Type B pancreatic cell (in vitro differentiated cells): ENCODE data around the gene SLC35F3. TPM values are rescaled to one million over a fixed set of nuclear protein-coding genes. Genes with fewer than 3 reads are reported as not detected.
"Not testable (repeated sequence)": the region's sequence is repeated elsewhere in the genome, so short reads cannot be mapped to it uniquely, and the experiment has no call there.

Experiments used
- DNase-seq: peaks from one replicate; pipeline ENCODE4 v3.0.0; 2021; ENCODE audit warnings: mixed read lengths; ENCODE audit not compliant: unreplicated experiment; ENCODE audit errors: extremely low spot score
- H3K27ac Mint-ChIP-seq: 2 replicates; pipeline ENCODE4 v1.8.0; 2021; ENCODE audit warnings: mild to moderate bottlenecking, mixed read lengths
- H3K27me3 Mint-ChIP-seq: 2 replicates; pipeline ENCODE4 v1.8.0; 2021; ENCODE audit warnings: mixed read lengths
- H3K36me3 Mint-ChIP-seq: 2 replicates; pipeline ENCODE4 v1.8.0; 2021; ENCODE audit warnings: mixed read lengths
- H3K4me1 Mint-ChIP-seq: one replicate; pipeline ENCODE4 v1.8.0; 2021; ENCODE audit warnings: mixed read lengths; ENCODE audit not compliant: unreplicated experiment
- H3K4me3 Mint-ChIP-seq: 2 replicates; pipeline ENCODE4 v1.8.0; 2021; ENCODE audit warnings: mild to moderate bottlenecking, mixed read lengths
- H3K9me3 Mint-ChIP-seq: 2 replicates; pipeline ENCODE4 v1.8.0; 2021; ENCODE audit warnings: mixed read lengths
- CTCF ChIP-seq: fragments of 200-600 bp; sonication (generic); conservative IDR thresholded peaks from 2 replicates; pipeline ENCODE4 v1.5.0; 2021; ENCODE audit warnings: antibody characterized with exemption, mild to moderate bottlenecking
- total RNA-seq: library from RNA; stranded (reverse); gene quantifications from 2 replicates; pipeline ENCODE4 v1.2.1, GENCODE V29; 2021; ENCODE audit warnings: low replicate concordance

SLC35F3 gene
- total RNA-seq, 1 donor from 2014 or later: 2.1 TPM

DNA sequence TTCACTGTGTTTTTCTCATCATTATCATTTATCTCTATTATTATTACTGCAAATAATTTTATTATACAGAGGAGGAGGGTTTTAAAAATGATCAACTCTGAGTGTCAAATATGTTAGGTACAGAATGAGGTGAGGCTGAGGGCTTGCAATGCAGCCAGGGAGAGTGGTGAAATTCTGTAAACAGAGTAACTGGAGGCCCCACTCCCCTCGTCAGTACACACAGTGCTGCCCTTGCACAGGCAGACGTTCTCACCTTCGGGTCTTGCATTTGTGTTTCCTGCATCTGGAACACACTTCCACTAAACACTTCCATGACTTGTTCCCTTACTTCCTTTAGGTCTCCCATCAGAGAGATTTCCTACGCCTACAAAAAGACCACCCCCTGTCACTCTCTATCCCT is 444.5 kb downstream of the SLC35F3 start:
- no peaks in the 10 kb centered on the region for H3K4me1 Mint-ChIP-seq
- no peaks in the 10 kb centered on the region for H3K36me3 Mint-ChIP-seq
- no peaks in the 10 kb centered on the region for H3K9me3 Mint-ChIP-seq
- H3K27ac Mint-ChIP-seq: no peak overlapping the region
- no peak for DNase-seq
- H3K4me3 Mint-ChIP-seq: no peak overlapping the region
- H3K27me3 Mint-ChIP-seq: peaks cover 16% of the 10 kb centered on the region
- TF ChIP-seq CTCF: no peak

DNA sequence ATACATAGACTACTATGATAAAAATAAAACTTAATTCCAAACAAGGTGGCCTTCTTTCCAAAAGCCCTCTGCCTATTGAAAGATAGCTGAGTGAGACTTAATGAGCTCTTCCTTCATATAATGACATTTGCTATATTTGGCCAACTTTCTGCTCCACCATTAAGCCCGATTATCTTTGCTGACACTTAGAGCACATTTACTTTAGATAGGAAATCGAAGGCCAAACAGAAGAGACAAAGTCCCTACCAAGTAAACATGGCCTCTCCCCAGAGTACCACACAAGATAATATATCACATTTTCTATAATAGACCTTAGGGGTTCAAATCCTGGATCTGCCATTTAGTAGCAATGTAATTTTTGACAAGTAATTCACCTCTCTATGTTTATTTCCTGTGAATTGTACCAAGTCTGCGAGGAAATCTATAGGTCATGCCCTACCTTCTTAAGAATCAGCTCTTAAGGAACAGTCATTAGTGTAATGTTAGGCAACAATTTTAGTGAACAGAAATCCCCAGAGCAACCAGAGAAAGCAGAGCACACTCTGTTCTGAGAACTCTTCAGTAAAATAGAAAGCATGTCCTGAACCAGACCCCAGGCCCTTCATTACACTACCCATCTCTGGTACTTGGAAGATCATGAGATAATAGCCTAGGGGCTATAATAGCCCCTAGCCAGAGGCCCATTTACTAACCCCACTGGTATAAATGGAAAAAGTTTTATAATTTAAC is 451.5 kb downstream of the SLC35F3 start:
- H3K4me3 Mint-ChIP-seq: no peak overlapping the region

DNA sequence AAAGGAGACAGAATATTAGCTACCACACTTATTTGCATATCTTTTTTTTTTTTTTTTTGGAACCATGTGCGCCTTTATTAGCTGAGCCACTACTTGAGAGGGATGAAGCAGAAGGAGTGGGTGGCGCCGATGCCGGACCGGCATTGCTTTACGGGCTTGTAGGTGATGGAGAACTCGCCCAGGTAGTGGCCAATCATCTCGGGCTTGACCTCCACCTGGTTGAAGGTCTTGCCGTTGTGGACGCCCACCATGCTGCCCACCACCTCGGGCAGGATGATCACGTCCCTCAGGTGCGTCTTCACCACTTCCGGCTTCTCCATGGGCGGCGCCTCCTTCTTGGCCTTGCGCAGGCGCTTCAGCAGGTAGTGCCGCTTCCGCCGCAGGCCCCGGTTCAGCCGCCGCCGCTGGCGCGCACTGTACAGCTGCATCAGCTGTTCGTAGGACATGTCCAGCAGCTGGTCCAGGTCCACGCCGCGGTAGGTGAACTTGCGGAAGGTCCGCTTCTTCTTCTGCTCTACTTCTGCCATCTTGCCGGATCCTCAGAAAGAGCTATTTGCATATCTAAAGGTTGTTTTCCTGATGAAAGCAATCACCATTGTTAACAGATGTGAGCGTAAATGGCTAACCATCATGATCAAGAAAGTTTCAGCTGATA is 452.3 kb downstream of the SLC35F3 start:
- H3K9me3 Mint-ChIP-seq, H3K27ac Mint-ChIP-seq, H3K4me1 Mint-ChIP-seq, H3K36me3 Mint-ChIP-seq, DNase-seq, H3K4me3 Mint-ChIP-seq: not testable (repeated sequence)
- H3K27me3 Mint-ChIP-seq: peaks cover 24% of the 10 kb centered on the region

More for the DNA sequence above, 451.5 kb downstream of the SLC35F3 start:
- Mint-ChIP-seq H3K27ac (no peak overlapping the region), H3K9me3 (no peaks in the 10 kb centered on the region), H3K36me3 (no peaks in the 10 kb centered on the region), H3K4me1 (no peaks in the 10 kb centered on the region), H3K27me3 (peaks cover 24% of the 10 kb centered on the region)
- no peak for TF ChIP-seq CTCF
- DNase-seq: no peak

DNA sequence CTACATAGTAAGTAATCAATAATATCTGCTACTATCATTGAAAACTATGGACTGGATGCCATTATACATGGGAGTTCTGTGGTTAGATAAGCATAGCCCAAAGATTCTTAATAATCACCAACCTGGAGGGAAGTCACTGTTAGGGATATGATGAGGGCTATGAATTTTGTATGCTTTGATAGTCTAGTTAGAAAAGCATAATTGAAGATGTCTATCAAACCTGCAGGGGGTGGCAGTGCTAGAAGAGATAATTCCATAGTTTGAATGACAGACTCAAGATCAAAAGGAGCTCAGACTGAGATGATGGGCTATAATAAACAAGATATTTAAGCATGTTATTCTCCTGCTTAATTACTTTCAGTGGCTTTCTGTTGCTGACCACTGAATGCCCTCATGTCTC is 453.4 kb downstream of the SLC35F3 start:
- H3K27ac Mint-ChIP-seq: no peak overlapping the region
- H3K4me3 Mint-ChIP-seq: no peak overlapping the region
- H3K27me3 Mint-ChIP-seq: peaks cover 21% of the 10 kb centered on the region
- H3K9me3 Mint-ChIP-seq: no peaks in the 10 kb centered on the region
- no peaks in the 10 kb centered on the region for H3K36me3 Mint-ChIP-seq
- no peaks in the 10 kb centered on the region for H3K4me1 Mint-ChIP-seq
- no peak for DNase-seq
- no peak for TF ChIP-seq CTCF

DNA sequence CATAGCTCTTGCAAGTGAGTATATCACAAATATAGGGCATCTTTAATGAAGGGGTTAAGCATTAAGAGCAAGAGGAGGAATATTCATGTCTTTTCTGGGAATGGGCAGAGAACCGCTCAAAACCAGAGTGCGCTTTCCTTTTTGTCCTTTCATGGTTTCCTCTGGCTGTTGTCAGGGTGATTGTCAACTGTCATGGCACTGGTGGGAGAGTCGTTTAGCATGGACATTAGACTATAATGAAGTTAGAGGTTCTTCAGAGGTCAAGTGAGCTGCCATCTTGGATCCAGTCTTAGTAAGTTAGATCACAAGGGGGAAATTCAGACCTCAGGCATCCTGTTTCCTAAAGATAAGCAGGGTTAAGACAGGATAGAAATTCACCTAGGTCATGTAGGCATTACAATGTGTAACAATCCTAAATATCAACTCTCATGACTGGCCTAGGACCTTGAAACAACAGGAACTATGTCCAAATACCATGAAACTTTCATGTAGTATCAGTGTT is 456.7 kb downstream of the SLC35F3 start:
- no peaks in the 10 kb centered on the region for H3K36me3 Mint-ChIP-seq
- no peak for DNase-seq
- no peak overlapping the region for H3K4me3 Mint-ChIP-seq
- no peaks in the 10 kb centered on the region for H3K9me3 Mint-ChIP-seq
- no peak overlapping the region for H3K27ac Mint-ChIP-seq
- no peak for TF ChIP-seq CTCF
- peaks cover 18% of the 10 kb centered on the region for H3K27me3 Mint-ChIP-seq
- no peaks in the 10 kb centered on the region for H3K4me1 Mint-ChIP-seq

DNA sequence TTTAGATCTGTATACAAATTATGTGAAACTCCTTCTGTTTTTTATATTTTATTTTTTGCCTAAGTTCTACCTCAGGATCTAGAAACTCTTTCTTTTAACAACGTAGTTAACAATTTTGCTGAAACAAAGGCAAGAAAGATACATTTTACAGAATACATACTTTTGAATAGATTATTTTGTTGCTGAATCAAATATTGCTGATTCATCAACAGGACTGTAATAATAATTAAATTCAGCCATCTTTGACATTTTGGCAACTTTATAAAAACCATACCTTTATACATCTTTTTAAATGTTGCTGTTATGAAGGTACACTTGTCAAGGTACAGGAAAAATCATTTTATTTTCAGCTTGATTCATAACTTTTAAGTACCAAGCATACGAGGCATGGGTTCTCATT is 458.1 kb downstream of the SLC35F3 start:
- Mint-ChIP-seq H3K27me3 (peaks cover 24% of the 10 kb centered on the region), H3K36me3 (no peaks in the 10 kb centered on the region), H3K4me1 (no peaks in the 10 kb centered on the region), H3K4me3 (no peak overlapping the region), H3K27ac (no peak overlapping the region), H3K9me3 (no peaks in the 10 kb centered on the region)
- TF ChIP-seq CTCF: no peak
- no peak for DNase-seq
